Small intestine (tissue), 7 donors: ENCODE measurements around the gene RPL19. TPM values are rescaled to one million over a fixed set of nuclear protein-coding genes. Genes with fewer than 3 reads are reported as not detected.
"Not testable (repeated sequence)": the region's sequence is repeated elsewhere in the genome, so short reads cannot be mapped to it uniquely, and the experiment has no call there.

Source experiments
- DNase-seq, 2 donors: peaks; one replicate each; pipeline versions ENCODE4 v3.0.0 to v3.0.0-alpha.2; 2013
- FAIRE-seq: peaks from 2 replicates; lab custom pipeline; 2012; peaks lifted over from hg19 to GRCh38; lab: Jason Lieb, UNC
- H3K27ac ChIP-seq, 3 donors: one replicate each; pipeline ENCODE4 v1.5.1; 2013; ENCODE audit warnings: low read length in 2 of 3, mild to moderate bottlenecking in 2 of 3, control low read depth in 1 of 3, inconsistent platforms in 1 of 3, low read depth in 1 of 3, moderate library complexity in 1 of 3
- H3K27me3 ChIP-seq, 3 donors: one replicate each; pipeline ENCODE4 v1.6.1; 2013; ENCODE audit warnings: low read length in 3 of 3, inconsistent platforms in 1 of 3; ENCODE audit not compliant: control insufficient read depth in 3 of 3, insufficient read depth in 3 of 3
- H3K36me3 ChIP-seq, 3 donors: one replicate each; pipeline ENCODE4 v1.6.1; 2013; ENCODE audit warnings: low read length in 3 of 3, inconsistent platforms in 1 of 3, low read depth in 1 of 3, mild to moderate bottlenecking in 1 of 3, moderate library complexity in 1 of 3; ENCODE audit not compliant: control insufficient read depth in 3 of 3, insufficient read depth in 2 of 3
- H3K4me1 ChIP-seq, 3 donors: one replicate each; pipeline ENCODE4 v1.6.1; 2013; ENCODE audit warnings: low read length in 2 of 3, inconsistent platforms in 1 of 3, low read depth in 1 of 3, mild to moderate bottlenecking in 1 of 3, moderate library complexity in 1 of 3; ENCODE audit not compliant: control insufficient read depth in 3 of 3, insufficient read depth in 2 of 3
- H3K4me3 ChIP-seq, 3 donors: one replicate each; pipeline ENCODE4 v1.5.1; 2013; ENCODE audit warnings: low read length in 3 of 3, control low read depth in 1 of 3, inconsistent platforms in 1 of 3, low read depth in 1 of 3, mild to moderate bottlenecking in 1 of 3, moderate library complexity in 1 of 3
- H3K9me3 ChIP-seq, 2 donors: one replicate each; pipeline ENCODE4 v1.6.1; 2013; ENCODE audit warnings: low read depth in 1 of 2, low read length in 1 of 2; ENCODE audit not compliant: control insufficient read depth in 2 of 2, insufficient read depth in 1 of 2
- WGBS, 3 donors: extraction: QIAGEN DNeasy Blood & Tissue Kit; methylation state at CpG; one replicate each; pipeline ENCODE4 v1.1.7; 2013; 5-methylcytosine and 5-hydroxymethylcytosine counted together
- polyA plus RNA-seq, 4 donors: library from polyadenylated mRNA; stranded (reverse) in 3 of 4; unstranded in 1 of 4; fragments of 200-250 nt in 3 of 4; fragments of 120-200 nt in 1 of 4; gene quantifications; one replicate each; pipeline versions ENCODE4 v1.2.1 to v1.2.3, GENCODE V29; 2013
- donor health status: healthy with polysubstance abuse.
- donor health status: control.
- donor health status: control.
- donor health status: Bipolar disorder and iron deficiency.
- donor health status: healthy.

The RPL19 gene
- polyA plus RNA-seq, 4 donors: 1,923 to 3,263 (median 2,767) TPM

- DNase-seq: no peak
Observed at GRCh38 chr17:39244016-39244599, 44.0 kb downstream of the RPL19 start.

DNA sequence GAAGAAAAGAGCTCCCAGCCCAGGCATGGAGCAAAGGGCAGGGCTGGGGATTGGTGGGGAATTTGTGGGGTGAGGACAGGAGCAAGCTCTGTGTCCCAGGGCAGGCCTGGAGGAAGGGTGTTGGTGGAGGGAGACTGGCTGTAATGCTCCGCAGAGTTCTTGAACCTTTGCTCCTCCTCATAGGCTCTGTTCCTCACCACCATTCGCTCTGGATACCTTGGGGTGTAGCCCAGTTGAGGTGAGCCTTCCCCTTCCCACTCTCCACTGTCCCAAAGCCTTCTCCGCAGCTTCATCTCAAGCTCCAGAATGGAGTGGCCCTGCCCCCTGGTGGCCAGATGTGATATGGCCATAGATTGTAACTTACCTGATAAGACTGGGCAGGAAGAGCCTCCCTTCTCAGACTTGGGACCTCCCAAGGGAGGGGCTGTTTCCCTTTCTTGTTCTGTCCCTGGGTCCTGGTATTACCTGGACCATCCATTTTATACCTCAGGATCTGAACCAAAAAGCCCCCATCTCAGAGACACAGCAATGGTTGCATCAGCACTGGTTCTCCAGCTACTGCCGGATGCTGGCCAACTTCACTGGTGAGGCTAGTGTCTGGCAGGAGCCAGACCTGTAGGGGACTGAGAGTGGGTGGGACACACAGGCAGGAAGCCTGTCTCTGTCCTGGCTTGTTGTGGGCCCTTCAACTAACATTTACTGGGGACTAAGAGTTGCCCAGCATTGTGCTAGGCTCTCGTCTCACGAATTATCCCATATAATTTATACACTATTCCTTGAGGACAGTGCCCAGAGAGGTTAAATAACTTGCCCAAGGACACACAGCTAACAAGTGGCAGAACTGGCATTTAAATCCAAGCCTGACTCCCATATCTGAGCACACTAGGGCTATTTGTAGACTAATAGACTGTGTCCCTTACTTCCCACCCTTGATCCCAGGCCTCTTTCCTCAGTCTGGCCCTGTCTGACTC lies 44.8 kb downstream of the RPL19 start:
- WGBS, 3 donors: 39 to 44% (median 42%) methylated on average over 6 of the region's 6 CpGs
- FAIRE-seq (no peak), DNase-seq (peak; percentile 86 to 91)
- H3K27me3 ChIP-seq: peaks cover 0 to 4% (median under 1%) of the 10 kb centered on the region in 3 donors
- H3K36me3 ChIP-seq: no peaks in the 10 kb centered on the region
- H3K4me1 ChIP-seq: peaks cover 0 to 4% (median 0%) of the 10 kb centered on the region in 3 donors
- no peak overlapping the region for H3K4me3 ChIP-seq
- no peaks in the 10 kb centered on the region for H3K9me3 ChIP-seq
- H3K27ac ChIP-seq: no peak overlapping the region

More at GRCh38 chr17:39244016-39244599, 44.0 kb downstream of the RPL19 start:
- Histone ChIP-seq H3K27me3 (peaks cover 0 to 6% (median 4%) of the 10 kb centered on the region in 3 donors), H3K27ac (no peak overlapping the region), H3K4me3 (no peak overlapping the region), H3K36me3 (no peaks in the 10 kb centered on the region), H3K9me3 (no peaks in the 10 kb centered on the region), H3K4me1 (peaks cover 0 to 6% (median 0%) of the 10 kb centered on the region in 3 donors)
- WGBS, 3 donors: 46 to 60% (median 58%) methylated on average over 11 of the region's 11 CpGs
- FAIRE-seq: no peak

- FAIRE-seq (no peak), DNase-seq (no peak)
- H3K9me3 ChIP-seq: no peaks in the 10 kb centered on the region
- peaks cover 0 to 1% (median 0%) of the 10 kb centered on the region in 3 donors for H3K36me3 ChIP-seq
- peaks cover 0 to 3% (median 0%) of the 10 kb centered on the region in 3 donors for H3K27me3 ChIP-seq
- 25 to 55% (median 42%) methylated on average over 3 of the region's 3 CpGs for WGBS, 3 donors
- no peak overlapping the region for H3K4me3 ChIP-seq
- peaks cover 0 to 3% (median 0%) of the 10 kb centered on the region in 3 donors for H3K4me1 ChIP-seq
- no peak overlapping the region for H3K27ac ChIP-seq
Observed at GRCh38 chr17:39246274-39246673, 46.2 kb downstream of the RPL19 start.

DNA sequence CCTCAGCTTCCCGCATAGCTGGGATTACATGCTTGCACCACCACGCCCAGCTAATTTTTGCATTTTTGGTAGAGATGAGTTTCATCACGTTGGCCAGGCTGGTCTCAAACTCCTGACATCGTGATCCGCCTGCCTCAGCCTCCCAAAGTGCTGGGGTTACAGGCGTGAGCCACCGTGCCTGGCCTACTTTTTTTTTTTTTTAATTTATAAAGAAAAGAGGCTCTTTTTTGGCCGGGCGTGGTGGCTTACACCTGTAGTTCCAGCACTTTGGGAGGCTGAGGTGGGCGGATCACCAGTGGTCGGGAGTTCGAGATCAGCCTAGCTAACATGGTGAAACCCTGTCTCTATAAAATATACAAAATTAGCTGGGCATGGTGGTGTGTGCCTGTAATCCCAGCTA lies 50.0 kb downstream of the RPL19 start:
- not testable (repeated sequence) for H3K4me3 ChIP-seq, H3K27me3 ChIP-seq, DNase-seq, FAIRE-seq, H3K27ac ChIP-seq, H3K9me3 ChIP-seq, H3K4me1 ChIP-seq
- peaks cover 3 to 16% (median 6%) of the 10 kb centered on the region in 3 donors for H3K36me3 ChIP-seq
- WGBS, 3 donors: 94 to 96% (median 95%) methylated on average over 12 of the region's 12 CpGs

GRCh38 chr17:39251997-39252396 lies 51.9 kb downstream of the RPL19 start:
- H3K4me1 ChIP-seq: peaks cover 0 to 10% (median 2%) of the 10 kb centered on the region in 3 donors
- 26 to 49% (median 43%) methylated on average over 1 of the region's 1 CpG for WGBS, 3 donors
- H3K27ac ChIP-seq: no peak overlapping the region
- no peaks in the 10 kb centered on the region for H3K27me3 ChIP-seq
- FAIRE-seq (no peak), DNase-seq (peak in 1 of 2 donors; percentile 78)
- H3K9me3 ChIP-seq: no peaks in the 10 kb centered on the region
- no peak overlapping the region for H3K4me3 ChIP-seq
- peaks cover 3 to 23% (median 6%) of the 10 kb centered on the region in 3 donors for H3K36me3 ChIP-seq

GRCh38 chr17:39252788-39253460 lies 52.8 kb downstream of the RPL19 start:
- Histone ChIP-seq H3K36me3 (peaks cover 5 to 23% (median 9%) of the 10 kb centered on the region in 3 donors), H3K4me1 (peaks cover 0 to 10% (median 2%) of the 10 kb centered on the region in 3 donors), H3K27ac (no peak overlapping the region), H3K4me3 (no peak overlapping the region), H3K27me3 (no peaks in the 10 kb centered on the region), H3K9me3 (no peaks in the 10 kb centered on the region)
- DNase-seq (no peak), FAIRE-seq (no peak)
- 83 to 88% (median 84%) methylated on average over 7 of the region's 7 CpGs for WGBS, 3 donors
